Mucosa of descending colon (tissue), 3 donors: ENCODE data around the gene SLC2A13. TPM values are rescaled to one million over a fixed set of nuclear protein-coding genes. Genes with fewer than 3 reads are reported as not detected.
A peak's percentile ranks its signal among the peaks of the same experiment; 100 is the strongest.

Source experiments
- ATAC-seq: fragments of 200-7000 bp; cut with Tn5 transposase; one replicate; pipeline ENCODE4 v1.9.1; 2020; ENCODE audit warnings: mild to moderate bottlenecking, moderate library complexity
- DNase-seq, 3 donors: peaks; one replicate each; pipeline ENCODE4 v3.0.0-alpha.2; 2020
- H3K36me3 ChIP-seq: fragments of 200-600 bp; one replicate; pipeline ENCODE4 v1.8.0; 2021; ENCODE audit warnings: low read depth, mild to moderate bottlenecking
- H3K4me1 ChIP-seq: fragments of 200-600 bp; one replicate; pipeline ENCODE4 v1.8.0; 2021; ENCODE audit warnings: low read depth, mild to moderate bottlenecking
- H3K4me3 ChIP-seq: fragments of 200-600 bp; one replicate; pipeline ENCODE4 v1.8.0; 2021; ENCODE audit warnings: mild to moderate bottlenecking
- H3K9me3 ChIP-seq: fragments of 200-600 bp; one replicate; pipeline ENCODE4 v1.8.0; 2021; ENCODE audit warnings: mild to moderate bottlenecking
- intact Hi-C, 2 donors: fragments of 100-400 bp; cut with DNase I in 1 of 2; cut with micrococcal nuclease in 1 of 2; formaldehyde crosslinking; loops; one replicate each; pipeline versions ENCODE4 v1.11.0 to v1.11.1; 2022; cut with DNase I, micrococcal nuclease
- total RNA-seq, 3 donors: library from RNA; stranded (reverse); fragmentation: NEBNext Ultra II Directional in 2 of 3; extraction: Animal tissue kit (Norgen Biotek cat#: 25700) in 2 of 3; gene quantifications; one replicate each; pipeline versions ENCODE4 v1.2.1 to v1.2.4, GENCODE V29; 2021 to 2023
- TF ChIP-seq, protein P1 (sequence below): fragments of 200-600 bp; IDR thresholded peaks from one replicate; pipeline ENCODE4 v1.8.0; 2022; ENCODE audit warnings: antibody characterized with exemption, mild to moderate bottlenecking
- donor health status: DM: no; HTN: no; CAD: no; lungs with moderate emphysema.
- donor health status: DM: no; HTN: no; CAD: no.
- donor health status: DM: no; HTN: yes; CAD: no.

Gene SLC2A13
- total RNA-seq, 3 donors from 2014 or later, result 25.0 to 41.8 (median 34.1) TPM

DNA sequence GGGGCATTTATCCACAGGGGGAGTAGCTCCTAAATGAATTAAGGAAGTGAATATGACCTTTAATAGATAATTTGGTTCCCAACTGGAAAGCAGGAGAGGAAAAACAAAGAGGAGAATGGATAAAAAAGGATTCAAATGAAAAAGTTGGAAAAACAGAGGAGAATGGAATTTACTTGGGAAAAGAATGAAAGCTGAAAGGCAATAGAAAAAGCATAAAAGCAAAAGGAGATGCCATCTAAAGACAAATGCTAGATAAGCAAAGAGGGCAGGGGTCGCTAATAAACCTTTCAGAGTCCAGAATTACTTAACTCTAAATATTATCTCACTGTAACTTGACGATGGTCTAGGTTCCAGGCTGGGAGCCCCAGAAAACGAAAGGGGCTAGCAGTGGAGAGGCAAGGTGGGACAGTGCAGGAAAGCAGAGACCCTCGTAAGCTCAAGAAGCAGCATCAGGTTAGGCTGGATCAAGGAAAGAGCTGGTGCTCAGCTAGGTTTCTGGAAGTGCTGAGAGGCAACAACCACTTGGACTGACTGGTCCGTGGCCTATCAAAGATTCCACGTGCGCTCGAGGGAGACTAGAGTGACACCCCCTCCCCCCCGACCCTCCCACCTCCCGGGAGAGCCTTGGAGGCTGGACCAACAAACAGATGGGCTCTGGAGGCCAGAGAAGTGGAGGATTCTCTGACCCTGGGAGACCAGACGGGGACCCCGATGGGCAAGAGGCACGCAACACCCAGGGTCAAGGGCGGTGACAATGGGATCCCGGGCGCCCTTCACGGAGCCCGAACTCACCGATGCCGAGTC is 1.2 kb downstream of the SLC2A13 start:
- Histone ChIP-seq H3K9me3 (no peaks in the 10 kb centered on the region), H3K4me3 (peak overlapping the region; percentile 87), H3K36me3 (no peaks in the 10 kb centered on the region), H3K4me1 (peaks cover 27% of the 10 kb centered on the region)
- ATAC-seq (peak; percentile 15), DNase-seq (peak in 1 of 3 donors; percentile 41)
- intact Hi-C loops, result loop anchor here (5.0 to 10.0 kb wide), 2 partner anchors 92 to 340 kb away; no protein-coding TSS in a partner anchor
- TF ChIP-seq, protein P1, sequence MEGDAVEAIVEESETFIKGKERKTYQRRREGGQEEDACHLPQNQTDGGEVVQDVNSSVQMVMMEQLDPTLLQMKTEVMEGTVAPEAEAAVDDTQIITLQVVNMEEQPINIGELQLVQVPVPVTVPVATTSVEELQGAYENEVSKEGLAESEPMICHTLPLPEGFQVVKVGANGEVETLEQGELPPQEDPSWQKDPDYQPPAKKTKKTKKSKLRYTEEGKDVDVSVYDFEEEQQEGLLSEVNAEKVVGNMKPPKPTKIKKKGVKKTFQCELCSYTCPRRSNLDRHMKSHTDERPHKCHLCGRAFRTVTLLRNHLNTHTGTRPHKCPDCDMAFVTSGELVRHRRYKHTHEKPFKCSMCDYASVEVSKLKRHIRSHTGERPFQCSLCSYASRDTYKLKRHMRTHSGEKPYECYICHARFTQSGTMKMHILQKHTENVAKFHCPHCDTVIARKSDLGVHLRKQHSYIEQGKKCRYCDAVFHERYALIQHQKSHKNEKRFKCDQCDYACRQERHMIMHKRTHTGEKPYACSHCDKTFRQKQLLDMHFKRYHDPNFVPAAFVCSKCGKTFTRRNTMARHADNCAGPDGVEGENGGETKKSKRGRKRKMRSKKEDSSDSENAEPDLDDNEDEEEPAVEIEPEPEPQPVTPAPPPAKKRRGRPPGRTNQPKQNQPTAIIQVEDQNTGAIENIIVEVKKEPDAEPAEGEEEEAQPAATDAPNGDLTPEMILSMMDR, result no peak

GRCh38 chr12:40103043-40103442 is 2.8 kb downstream of the SLC2A13 start:
- intact Hi-C loops, result loop anchor here in 1 of 2 donors (10.0 kb wide), 1 partner anchor 338 kb away; no protein-coding TSS in a partner anchor

DNA sequence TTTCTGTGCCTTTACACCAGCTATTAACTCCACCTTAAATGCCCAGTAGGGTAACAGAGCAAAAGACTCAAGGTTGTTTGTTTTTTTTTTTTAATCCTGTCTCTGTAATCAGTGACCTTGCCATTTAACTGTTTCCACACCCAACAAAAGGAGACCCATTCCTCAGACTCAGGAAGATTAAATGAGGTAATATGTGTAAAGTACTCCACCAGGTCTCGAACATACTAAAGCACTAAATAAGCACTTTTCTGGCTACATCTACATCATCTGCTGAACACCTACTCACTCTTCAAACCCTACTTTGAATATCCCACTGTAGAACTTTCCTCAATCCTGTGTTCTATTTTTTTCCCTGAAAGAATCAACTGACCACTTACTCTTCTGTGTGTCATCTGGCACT is 4.1 kb downstream of the SLC2A13 start:
- ATAC-seq (no peak), DNase-seq (no peak)
- Histone ChIP-seq H3K9me3 (no peaks in the 10 kb centered on the region), H3K36me3 (no peaks in the 10 kb centered on the region), H3K4me3 (no peak overlapping the region), H3K4me1 (peaks cover 21% of the 10 kb centered on the region)
- intact Hi-C loops, result loop anchor here in 1 of 2 donors (10.0 kb wide), 1 partner anchor 337 kb away; no protein-coding TSS in a partner anchor
- TF ChIP-seq, protein P1, result no peak

More at GRCh38 chr12:40103043-40103442, 2.8 kb downstream of the SLC2A13 start:
- Histone ChIP-seq H3K36me3 (no peaks in the 10 kb centered on the region), H3K9me3 (no peaks in the 10 kb centered on the region), H3K4me1 (peaks cover 27% of the 10 kb centered on the region), H3K4me3 (no peak overlapping the region)
- DNase-seq, result no peak
- ATAC-seq, result no peak
- TF ChIP-seq, protein P1, result no peak

DNA sequence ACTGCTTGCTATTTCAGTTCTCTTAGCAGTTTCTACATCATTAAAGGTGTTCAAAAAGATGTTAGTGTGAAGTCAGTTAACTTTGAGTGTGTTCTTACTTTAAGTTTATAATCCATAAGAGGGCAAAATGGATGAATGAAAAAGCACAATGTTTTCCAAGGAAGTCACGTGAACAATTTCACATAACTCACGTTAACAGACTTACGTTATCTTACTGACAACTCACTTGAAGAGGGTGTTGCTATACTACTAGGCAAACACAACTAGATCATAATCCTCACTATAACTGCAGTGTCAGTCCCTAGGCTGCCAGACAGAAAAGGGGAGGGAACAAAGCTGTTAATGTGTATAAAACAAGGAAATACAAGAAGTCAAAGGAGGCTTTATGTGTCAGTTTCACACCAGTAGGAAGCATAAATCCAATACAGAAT is 6.4 kb downstream of the SLC2A13 start:
- Histone ChIP-seq H3K4me1 (peaks cover 12% of the 10 kb centered on the region), H3K4me3 (no peak overlapping the region), H3K36me3 (no peaks in the 10 kb centered on the region), H3K9me3 (no peaks in the 10 kb centered on the region)
- ATAC-seq (peak; percentile 97), DNase-seq (peak in 1 of 3 donors; percentile 71)
- intact Hi-C loops, result no loop called here
- TF ChIP-seq, protein P1, result no peak

DNA sequence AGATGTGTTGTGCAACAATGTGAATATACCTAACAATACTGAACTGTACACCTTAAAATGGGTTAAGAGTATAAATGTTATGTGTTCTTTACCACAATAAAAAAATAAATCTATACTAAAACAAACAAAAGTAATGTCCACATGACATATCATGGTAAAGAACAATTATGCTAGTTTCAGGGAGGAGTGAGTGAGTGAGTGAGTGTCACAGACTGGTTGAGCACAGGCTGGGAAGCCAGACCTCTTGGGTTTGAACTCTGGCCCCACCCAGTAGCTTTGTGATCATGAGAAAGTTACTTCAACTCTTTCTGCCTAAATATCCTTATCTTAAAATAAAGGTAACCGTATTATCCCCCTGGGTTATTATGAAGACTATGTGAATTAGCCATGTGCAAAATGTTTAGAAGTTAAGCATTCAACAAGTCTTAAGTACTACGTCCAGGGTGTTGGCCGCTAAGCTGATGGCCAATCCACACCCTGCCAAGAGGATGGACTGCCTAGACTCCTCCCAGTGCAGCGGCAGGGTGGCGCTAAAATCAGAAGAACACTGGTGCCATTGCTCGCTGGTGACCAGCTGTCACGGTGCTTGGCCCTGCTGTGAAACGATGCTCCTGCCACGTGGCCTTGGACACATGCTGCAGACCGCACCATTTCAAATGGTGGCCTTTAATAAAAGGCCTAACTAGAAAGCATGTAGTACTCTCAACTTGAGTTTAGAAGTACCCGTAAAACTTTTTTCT is 7.3 kb downstream of the SLC2A13 start:
- ATAC-seq (peak; percentile 82), DNase-seq (peak; percentile 26 to 56 (median 47))
- Histone ChIP-seq H3K9me3 (no peaks in the 10 kb centered on the region), H3K36me3 (no peaks in the 10 kb centered on the region), H3K4me3 (no peak overlapping the region), H3K4me1 (peaks cover 5% of the 10 kb centered on the region)
- TF ChIP-seq, protein P1, result no peak
- intact Hi-C loops, result no loop called here
